Germinal center (tissue), 1 donor: Measurements from ENCODE around the gene PRRG1.
"Not testable (repeated sequence)": the region's sequence is repeated elsewhere in the genome, so short reads cannot be mapped to it uniquely, and the experiment has no call there.

Experiments
- DNase-seq: peaks from one replicate; pipeline ENCODE4 v3.0.0; 2012; ENCODE audit warnings: mixed read lengths, low spot score

Gene PRRG1

DNA sequence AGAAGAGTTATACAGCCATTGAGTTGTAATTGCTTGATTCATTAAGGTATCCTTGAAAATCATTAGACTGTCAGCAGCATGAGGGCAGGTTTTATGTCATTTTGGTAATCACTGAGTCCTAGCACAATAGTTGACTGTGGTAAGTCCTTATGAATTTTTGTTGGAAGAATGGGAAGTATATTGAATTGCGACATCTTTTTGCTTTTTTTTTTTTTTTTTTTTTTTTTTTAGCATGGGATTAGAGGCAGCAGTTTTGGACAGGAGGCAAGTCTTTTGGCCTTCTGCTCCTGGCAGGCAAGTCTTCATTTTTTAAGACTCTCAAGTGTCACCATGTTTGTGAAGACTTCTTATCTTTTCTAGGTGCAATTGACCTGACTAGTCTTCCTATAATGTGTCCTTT is 29.7 kb downstream of the PRRG1 start:
- no peak for DNase-seq

DNA sequence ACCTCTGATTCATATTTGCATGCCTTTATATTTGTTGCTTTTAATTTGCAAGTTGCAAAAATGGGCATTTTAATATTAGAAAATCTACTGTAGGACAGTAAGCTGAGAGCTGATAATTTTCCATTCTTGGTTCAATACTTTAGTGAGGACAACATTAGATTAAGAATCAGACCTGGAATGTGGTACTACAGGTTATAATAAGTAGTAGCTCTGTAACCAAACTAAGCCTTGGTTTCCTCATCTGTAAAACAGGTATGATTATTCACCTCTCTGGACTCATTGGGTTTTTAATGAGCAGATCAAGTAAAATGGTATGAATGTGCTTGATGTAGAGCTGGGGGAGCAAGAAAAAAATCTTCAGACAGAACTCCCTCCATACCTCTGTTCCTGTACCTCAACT is 31.1 kb downstream of the PRRG1 start:
- DNase-seq: no peak

DNA sequence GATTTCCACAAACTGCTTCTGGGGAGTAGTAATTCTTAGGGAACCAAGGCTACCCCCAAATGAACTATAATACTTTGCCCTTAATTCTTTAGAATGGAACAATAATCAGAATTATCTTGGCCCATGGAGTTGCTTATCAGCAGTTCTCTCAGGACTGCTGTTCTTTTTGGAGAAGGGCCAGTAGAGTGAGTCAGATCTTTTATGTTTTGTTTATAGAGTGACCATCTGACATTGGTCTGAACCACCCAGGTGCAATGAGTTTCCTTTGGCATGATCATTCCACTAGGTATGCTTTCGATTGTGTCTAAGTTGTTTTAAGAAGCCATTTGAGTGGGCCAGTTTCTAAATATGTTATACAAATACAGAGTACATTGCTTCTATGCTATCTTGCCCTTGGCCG is 31.8 kb downstream of the PRRG1 start:
- no peak for DNase-seq

GRCh38 chrX:37383313-37383712 is 34.1 kb downstream of the PRRG1 start:
- DNase-seq: no peak

DNA sequence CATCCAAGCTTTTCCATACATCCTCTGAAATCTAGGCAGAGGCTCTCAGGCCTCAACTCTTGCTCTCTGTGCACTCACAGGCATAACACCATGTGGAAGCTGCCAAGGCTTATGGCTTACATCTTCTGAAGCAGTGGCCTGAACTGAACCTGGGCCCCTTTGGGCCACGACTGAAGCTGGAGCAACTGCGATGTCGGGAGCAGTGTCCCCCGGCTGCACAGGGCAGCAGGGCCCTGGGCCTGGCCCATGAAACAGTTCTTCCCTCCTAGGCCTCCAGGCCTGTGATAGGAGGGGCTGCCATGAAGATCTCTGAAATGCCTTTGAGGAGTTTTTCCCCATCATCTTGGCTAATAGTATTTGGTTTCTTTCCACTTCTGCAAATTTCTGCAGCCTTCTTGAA is 39.2 kb downstream of the PRRG1 start:
- no peak for DNase-seq

DNA sequence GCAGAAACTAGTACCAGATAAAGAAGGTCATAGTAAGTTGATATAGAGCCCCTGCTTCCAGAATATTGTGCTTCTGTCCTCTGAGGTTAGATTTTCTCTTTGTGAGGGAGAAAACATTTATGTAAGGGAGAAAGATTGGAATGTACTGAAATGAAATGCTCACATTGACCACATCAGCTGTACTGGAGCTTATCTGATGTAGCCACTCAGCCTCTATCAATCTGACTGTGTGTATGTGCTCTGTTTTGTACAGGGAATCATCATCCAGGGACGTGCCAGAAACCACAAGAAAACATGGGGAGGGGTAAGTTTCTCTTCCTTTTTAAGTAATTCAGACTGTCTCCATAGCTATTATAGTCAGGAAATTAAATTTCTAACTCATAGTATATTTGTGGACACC is 56.8 kb downstream of the PRRG1 start:
- no peak for DNase-seq

DNA sequence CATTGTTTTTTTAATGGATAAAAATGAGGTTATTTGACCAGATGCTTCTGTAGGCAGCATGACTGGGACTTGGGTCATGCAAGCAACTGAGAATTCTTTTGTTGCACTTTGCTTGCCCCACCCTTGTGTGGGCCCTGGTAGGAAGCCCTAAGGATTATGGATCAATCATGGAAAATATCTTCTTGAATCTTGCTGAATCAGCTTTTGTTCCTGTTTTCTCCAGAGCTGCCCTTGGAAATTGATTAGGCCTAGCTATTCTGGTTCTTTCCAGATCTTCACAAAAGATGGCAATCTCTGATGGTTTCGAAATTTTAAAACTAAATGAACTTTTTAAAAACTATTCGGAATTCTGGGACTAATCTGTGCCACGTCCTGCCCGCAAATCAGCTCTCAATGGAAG is 58.6 kb downstream of the PRRG1 start:
- DNase-seq: no peak

GRCh38 chrX:37409278-37409677 is 60.1 kb downstream of the PRRG1 start:
- DNase-seq: no peak

GRCh38 chrX:37420185-37420584 is 71.0 kb downstream of the PRRG1 start:
- DNase-seq: no peak

GRCh38 chrX:37420756-37421155 is 71.6 kb downstream of the PRRG1 start:
- no peak for DNase-seq

DNA sequence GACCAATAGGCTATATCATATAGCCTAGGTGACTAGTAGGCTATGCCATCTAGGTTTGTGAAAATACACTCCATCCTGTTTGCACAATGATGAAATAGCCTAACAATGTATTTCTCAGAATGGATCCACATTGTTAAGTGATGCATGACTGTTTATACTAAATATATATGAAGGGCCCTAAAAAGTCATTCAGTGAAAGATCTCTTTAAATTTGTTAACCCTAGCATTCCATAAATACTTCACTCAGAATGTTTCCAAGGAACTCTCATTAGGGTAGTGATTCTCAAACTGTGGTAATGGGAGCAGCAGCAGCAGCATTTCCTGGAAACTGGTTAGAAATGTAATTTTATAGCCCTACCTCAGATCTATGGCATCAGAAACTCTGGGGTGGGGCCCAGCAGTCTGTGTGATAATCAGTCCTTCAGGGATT is 74.9 kb downstream of the PRRG1 start:
- DNase-seq: no peak

DNA sequence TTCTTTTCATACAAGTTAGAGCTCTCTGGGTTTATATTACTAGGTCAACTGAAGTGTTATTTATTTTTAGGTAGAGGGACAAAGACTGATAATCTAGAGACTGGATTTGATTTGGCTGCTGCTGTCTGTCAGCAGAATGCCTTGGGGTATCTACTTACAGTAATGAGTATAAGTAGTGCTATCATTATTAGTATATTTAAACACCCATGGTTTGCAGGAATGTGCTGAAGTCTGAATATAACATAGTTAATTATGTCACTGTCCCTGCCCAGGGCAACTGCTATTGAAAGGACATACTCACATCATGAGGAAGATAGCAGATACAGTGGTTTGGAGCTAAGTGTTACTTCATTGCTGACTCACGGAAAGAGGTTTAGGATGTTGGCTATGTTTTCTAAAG is 76.2 kb downstream of the PRRG1 start:
- DNase-seq: no peak

GRCh38 chrX:37428962-37429361 is 79.8 kb downstream of the PRRG1 start:
- DNase-seq: not testable (repeated sequence)

- DNase-seq: no peak
Measured at GRCh38 chrX:37434362-37434761, 85.2 kb downstream of the PRRG1 start.

- DNase-seq: no peak
Measured at GRCh38 chrX:37437160-37437559, 88.0 kb downstream of the PRRG1 start.

- DNase-seq: no peak
Measured at GRCh38 chrX:37441377-37441776, 92.2 kb downstream of the PRRG1 start.

- no peak for DNase-seq
Measured at GRCh38 chrX:37445182-37445581, 96.0 kb downstream of the PRRG1 start.

DNA sequence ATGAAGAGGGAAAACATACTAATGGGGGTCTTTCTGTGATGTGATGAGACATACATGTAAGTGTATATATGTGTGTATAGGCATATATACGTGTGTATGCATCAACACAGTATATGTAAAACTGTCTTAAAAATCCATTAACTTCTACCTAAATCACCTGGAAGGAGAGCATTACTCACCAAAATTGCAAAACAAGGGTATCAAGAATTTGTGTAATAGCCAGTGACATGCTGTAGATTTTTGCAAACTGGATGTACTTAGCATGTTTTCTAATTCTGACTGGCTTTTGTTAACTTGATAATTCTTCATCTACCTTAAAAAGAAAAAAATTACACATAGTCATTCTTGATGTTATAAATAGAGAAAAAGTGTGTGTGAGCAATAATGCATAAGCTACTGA is 104.7 kb downstream of the PRRG1 start:
- no peak for DNase-seq

DNA sequence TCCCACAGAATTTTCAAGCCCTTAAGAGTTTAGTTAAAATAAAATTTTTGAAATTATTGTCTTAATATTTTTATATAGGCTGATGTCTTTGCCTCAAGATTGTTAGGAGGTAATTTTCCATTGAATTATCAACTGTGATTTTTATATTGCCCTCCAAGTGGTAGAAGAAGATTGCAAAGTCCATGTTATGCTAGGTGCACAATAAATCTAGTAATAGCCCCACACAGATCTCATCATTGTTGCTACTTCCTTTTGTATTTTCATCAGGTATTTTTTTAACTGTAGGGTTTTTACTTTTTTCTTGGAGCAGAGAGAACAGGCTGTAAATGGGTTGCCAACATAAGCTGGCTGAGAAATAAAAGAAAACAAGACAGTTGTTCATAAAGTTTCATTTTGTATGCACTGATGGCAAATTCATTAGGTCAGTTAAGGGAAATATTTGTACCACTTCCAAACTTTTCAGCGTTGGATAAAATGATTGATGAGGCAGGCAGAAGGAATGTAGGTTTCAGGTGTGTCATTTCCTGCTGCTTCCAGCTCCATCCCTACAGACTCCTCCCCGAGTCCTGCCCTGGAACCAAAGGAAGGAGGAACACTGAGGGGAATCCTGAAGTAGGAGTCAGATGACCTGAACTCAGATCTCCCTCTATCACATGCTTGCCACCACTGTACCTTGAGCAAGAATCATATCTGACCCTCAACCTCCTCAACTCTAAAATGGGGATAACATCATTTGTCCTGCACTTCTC is 105.5 kb downstream of the PRRG1 start:
- DNase-seq: no peak

- no peak for DNase-seq
Measured at GRCh38 chrX:37455381-37455780, 106.2 kb downstream of the PRRG1 start.

GRCh38 chrX:37460285-37460684 is 111.1 kb downstream of the PRRG1 start:
- DNase-seq: not testable (repeated sequence)

DNA sequence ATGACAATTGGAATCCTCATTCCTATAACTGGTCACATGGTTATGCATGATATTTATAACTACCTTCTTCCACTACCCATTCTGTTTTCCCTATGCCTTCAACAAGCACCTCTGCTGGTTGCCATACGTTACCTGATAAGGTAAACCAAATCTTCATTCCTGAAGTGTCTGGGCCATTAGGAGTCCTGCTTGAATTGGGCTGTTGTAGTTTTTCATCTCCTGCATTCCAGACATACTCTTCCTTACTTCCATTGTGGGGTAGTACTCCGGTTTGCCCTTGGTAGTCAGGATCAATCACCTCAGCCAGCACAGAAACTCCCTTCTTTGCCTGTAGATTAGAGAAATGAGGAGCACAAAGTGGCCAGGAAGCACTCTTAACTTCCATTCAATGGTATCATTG is 113.2 kb downstream of the PRRG1 start:
- DNase-seq: no peak

DNA sequence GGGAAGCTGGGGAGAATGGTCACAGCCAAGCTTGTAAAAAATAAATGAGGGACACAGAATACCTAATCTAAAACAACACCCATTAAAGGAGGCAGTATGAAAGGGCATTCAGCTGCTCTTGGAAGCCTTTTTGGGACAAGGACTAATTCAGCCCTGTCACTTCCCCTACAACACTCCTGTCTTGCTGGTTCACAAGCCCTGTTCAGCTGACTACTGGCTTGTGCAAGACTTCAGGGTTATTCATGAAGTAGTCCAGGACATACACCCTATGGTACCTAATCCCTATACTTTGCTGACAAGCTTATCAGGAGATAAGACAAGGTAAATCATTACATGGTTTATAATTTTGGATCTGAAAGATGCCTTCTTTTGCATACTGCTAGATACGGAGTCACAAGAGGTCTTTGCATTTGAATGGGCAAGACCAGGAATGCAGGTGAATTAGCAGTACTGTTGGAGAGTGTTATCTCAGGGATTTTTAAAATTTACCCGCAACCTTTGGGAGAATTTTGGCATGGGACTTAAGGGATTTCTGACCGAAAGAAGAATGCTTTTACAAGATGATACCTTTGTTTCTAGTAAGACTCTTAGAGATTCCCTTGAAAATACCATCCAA is 119.1 kb downstream of the PRRG1 start:
- no peak for DNase-seq

GRCh38 chrX:37470711-37471110 is 121.5 kb downstream of the PRRG1 start:
- DNase-seq: no peak
